CD1c-positive myeloid dendritic cell (primary cell): Measurements from ENCODE around the gene SHC1.
A peak's percentile ranks its signal among the peaks of the same experiment; 100 is the strongest.

Experiments used
- DNase-seq: peaks from one replicate; pipeline ENCODE4 v3.0.0-alpha.2; 2016; ENCODE audit errors: extremely low spot score

Gene SHC1

GRCh38 chr1:154973344-154974101 lies 3.0 kb upstream of the SHC1 start:
- peak; percentile 96 for DNase-seq

- no peak for DNase-seq
Observed at GRCh38 chr1:154972517-154973343, 2.2 kb upstream of the SHC1 start.

GRCh38 chr1:154972213-154972516 lies 1.6 kb upstream of the SHC1 start:
- DNase-seq, result no peak

GRCh38 chr1:154971341-154971998 lies 923 bp upstream of the SHC1 start:
- peak; percentile 65 for DNase-seq

- no peak for DNase-seq
Observed at GRCh38 chr1:154969860-154970452, 591 bp downstream of the SHC1 start.

- DNase-seq, result no peak
Observed at GRCh38 chr1:154969246-154969645, 1.3 kb downstream of the SHC1 start.

- no peak for DNase-seq
Observed at GRCh38 chr1:154968731-154969130, 1.8 kb downstream of the SHC1 start.

GRCh38 chr1:154967331-154967950 lies 3.1 kb downstream of the SHC1 start:
- DNase-seq, result no peak

GRCh38 chr1:154966111-154966510 lies 4.4 kb downstream of the SHC1 start:
- DNase-seq, result no peak

- DNase-seq, result no peak
Observed at GRCh38 chr1:154964359-154964758, 6.2 kb downstream of the SHC1 start.

- DNase-seq, result no peak
Observed at GRCh38 chr1:154963643-154964042, 6.9 kb downstream of the SHC1 start.

GRCh38 chr1:154962795-154963330 lies 7.7 kb downstream of the SHC1 start:
- no peak for DNase-seq

- DNase-seq, result no peak
Observed at GRCh38 chr1:154962156-154962749, 8.3 kb downstream of the SHC1 start.

- peak; percentile 81 for DNase-seq
Observed at GRCh38 chr1:154961207-154962155, 9.1 kb downstream of the SHC1 start, which contains the start of gene PYGO2. PYGO2 (minus strand) TSS chr1:154961782; CDS start chr1:154961576, 206 bp downstream.

GRCh38 chr1:154960446-154961136 lies 10.0 kb downstream of the SHC1 start:
- no peak for DNase-seq

GRCh38 chr1:154959426-154959780 lies 11.1 kb downstream of the SHC1 start:
- no peak for DNase-seq

- DNase-seq, result no peak
Observed at GRCh38 chr1:154958681-154959425, 11.7 kb downstream of the SHC1 start.

GRCh38 chr1:154958036-154958435 lies 12.5 kb downstream of the SHC1 start:
- no peak for DNase-seq
